ENCODE results near the gene HPD.
A peak's percentile ranks its signal among the peaks of the same experiment; 100 is the strongest.
"Not testable (repeated sequence)": the region's sequence is repeated elsewhere in the genome, so short reads cannot be mapped to it uniquely, and the experiment has no call there.

HPD gene

DNA sequence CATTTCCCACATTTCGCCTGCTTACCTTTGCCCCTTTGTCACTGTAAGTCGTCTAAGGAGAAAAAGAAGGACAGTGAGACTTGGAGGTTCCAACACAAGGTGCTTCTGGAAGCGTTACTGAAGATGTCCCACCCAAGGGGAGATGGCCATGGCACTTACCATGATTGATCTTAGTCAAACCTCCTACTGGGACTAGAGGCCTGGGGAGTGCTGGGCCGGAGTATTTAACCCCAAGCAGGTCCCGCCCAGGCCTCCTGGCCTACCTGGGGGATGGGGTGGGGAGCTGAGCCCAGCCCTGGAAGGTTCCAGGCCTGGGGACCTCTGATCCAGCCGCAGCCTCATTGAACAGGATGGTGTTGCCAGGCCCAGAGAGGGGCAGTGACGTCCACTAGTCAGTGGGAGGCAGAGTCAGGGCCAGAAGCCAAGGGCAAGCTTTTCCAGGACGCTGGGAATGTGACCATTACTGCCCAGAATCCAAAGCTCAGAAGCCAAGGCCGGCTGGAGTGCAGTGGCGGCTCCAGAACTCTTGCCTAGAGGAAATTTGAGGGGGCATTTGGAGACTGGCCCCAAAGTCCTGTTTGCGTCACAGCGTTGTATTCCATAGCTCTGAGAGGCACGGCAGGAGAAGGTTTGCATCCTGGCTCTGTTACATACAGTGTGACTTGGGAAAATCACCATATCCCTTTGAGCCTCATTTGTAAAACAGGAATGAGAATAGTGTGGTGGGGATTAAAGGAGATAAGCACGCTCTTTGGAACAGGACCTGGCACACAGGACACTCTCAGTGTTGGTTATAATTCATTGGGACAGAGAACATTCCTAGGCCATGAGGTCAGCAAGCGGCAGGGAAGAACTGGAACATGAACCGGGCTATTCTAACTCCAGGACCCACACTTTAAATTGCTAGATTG is at the start of gene HPD:
HPD (minus strand) TSS at position 198 of the 911 bp plus-strand sequence; CDS start at position 162, 36 bp downstream.
- DNase-seq (ENCODE audit: low read depth): no peak

DNA sequence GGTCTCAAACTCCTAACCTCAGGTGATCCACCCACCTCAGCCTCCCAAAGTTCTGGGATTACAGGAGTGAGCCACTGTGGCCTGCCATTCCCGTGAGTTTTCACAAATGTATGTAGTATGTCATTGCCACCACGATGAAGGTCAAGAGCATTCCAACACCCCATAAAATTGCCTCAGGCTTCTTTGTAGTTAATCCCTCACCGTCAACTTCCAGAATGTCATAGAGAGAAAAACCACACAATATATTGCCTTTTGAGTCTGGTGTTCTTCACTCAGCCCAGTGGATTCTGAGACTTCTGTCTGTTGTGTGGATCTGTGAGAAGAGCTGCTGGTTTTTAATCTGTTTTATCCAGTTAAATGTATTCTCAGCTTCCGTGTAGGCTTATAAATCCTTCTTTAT is 47.1 kb upstream of the HPD start:
- no peak for DNase-seq (ENCODE audit: low read depth)

DNA sequence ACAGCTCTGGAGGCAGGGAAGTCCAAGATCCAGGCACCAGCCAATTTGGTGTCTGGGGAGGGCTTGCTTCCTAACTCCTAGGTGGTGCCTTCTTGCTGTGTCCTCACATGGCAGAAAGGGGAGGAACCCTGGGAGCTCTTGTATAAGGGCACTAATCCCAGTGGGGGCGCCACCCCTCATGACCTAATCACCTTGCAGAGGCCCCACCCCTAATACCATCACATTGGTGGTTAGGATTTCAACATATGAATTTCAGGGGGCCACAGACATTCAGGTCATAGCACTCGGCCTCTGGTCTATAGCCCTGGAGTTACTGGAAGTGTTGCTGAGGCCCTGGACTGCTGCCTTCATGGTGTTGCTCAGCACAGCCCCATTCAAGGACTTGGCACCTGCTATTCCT is 44.5 kb upstream of the HPD start:
- DNase-seq (ENCODE audit: low read depth): no peak

- no peak for DNase-seq (ENCODE audit: low read depth)
These were observed 40.9 kb upstream of the HPD start for GRCh38 chr12:121899590-121899989.

GRCh38 chr12:121898287-121898686 is 39.6 kb upstream of the HPD start:
- no peak for DNase-seq (ENCODE audit: low read depth)

GRCh38 chr12:121894633-121895032 is 36.0 kb upstream of the HPD start:
- DNase-seq (ENCODE audit: low read depth): no peak

DNA sequence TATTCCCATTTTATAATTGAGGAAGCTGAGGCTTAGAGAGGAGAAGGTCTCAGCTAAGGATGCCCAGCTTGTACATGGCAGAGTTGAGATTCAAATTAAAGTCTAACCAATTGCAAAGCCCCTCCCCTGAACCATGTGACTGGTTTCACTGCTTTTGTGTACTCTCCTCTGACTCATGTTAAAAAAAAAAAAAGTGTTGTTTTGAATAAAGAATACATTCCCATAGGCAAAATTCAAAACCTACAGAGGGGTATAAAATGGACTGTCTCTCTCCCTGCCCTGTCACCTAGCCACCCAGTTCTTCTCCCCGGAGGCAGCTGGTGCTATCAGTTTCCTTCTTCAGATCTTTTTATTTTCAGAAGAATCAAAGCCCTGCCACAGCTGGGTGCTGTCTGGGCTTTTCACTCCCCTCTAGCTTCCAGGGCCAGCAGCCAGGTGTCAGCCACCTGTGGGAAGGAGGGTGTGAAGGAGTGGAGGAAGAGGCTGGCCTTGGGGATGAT is 35.4 kb upstream of the HPD start:
- DNase-seq (ENCODE audit: low read depth): no peak

DNA sequence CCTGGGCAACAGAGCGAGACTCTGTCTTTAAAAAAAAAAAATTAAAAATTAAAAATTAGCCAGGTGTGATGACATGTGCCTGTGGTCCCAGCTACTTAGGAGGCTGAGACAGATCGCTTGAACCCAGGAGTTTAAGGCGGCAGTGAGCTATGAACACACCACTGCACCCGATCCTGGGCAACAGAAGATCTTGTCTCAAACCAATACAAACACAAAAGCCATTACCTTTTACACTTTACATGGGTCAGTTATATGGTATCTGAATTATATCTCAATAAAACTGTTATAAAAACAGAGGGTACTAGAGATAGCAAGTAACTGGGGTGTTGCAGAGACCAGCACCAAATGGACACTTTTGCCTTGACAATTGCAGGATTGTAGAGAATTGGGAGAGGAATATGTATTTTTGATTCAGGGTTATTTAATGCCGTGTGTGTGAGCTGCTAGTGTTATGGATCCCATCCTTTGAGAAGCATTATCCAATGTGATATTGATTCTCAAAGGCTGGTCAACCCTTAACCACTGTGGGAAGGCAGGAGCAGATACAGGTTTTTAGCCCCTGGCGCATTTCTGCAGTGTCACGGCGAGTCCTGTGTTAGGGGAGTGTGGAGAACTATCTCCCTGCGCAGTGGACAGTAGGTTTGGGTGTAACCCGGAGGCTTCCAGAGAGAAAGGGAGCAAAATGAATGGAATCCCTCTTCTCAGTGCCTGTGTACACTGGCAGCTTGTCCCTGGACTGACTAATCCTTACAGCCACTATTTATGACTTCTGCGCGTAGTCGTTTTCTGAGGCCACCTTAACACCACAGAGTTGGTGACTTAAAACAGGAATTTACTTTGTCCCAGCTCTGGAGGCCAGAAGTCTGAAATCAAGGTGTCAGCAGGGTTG is 34.3 kb upstream of the HPD start:
- DNase-seq (ENCODE audit: low read depth): no peak

DNA sequence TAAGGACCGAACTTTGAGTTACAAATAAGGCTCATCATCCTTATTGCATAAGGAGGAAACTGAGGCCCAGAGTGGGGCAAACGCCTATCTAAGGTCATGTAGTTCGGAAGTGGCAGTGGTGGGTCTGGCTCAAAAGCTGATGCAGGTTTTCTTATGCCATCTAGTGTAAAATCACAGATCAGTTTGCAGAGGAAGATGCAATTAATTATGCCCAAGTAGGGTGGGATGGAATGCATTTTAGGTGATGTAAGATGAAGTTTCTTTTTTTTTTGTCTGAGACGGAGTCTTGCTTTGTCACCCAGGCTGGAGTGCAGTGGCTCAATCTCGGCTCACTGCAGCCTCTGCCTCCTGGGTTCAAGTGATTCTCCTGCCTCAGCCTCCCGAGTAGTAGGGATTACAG is 31.0 kb upstream of the HPD start:
- DNase-seq (ENCODE audit: low read depth): not testable (repeated sequence)

DNA sequence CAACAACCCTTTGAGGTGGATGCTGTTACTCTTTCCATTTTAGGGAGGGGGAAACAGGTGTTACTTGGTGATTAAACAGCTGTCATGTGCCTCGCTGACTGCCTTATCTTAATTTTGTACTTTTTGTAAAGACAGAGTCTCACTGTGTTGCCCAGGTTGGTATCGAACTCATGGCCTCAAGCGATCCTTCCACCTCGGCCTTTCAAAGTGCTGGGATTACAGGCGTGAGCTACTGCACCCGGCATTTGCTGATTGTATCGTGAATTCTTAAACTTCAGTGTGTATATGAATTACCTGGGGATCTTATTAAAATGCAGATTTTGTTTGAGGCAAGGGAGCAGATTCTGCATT is 30.6 kb upstream of the HPD start:
- DNase-seq (ENCODE audit: low read depth): no peak

DNA sequence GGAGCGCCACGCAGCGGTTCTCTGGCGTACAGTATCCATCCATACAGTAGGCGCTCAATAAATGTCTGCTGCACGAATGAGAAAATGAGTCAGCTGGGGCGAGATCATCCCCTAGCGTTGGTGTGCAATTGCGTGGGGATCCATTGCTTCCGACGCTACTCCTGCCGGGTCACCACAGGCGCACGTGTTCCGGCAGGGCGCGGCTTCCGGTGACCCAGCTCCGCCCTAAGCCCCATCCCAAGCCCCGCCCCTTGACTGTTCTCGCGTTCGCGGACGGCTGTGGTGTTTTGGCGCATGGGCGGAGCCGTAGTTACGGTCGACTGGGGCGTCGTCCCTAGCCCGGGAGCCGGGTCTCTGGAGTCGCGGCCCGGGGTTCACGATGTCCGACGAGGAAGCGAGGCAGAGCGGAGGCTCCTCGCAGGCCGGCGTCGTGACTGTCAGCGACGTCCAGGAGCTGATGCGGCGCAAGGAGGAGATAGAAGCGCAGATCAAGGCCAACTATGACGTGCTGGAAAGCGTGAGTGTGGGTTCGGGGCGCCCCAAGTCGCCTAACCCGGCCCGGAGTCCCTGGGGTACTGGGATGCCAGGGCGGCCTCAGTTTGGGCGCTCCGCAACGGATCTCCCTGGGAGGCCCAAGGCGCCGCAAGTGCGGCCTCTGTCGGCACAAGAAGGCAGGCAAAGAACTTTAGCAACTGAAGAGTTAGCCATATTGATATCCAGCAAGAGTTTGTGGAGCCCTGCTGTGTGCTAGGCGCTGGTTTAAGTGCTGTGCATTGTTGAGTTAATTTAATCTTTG is 30.0 kb upstream of the HPD start, which contains the start of gene PSMD9:
PSMD9 (plus strand) TSS at position 313 of the 796 bp plus-strand sequence; CDS start at position 380, 67 bp downstream.
- peak; percentile 89 for DNase-seq (ENCODE audit: low read depth)

- DNase-seq (ENCODE audit: low read depth): no peak
These were observed 29.4 kb upstream of the HPD start for GRCh38 chr12:121888083-121888477.

- not testable (repeated sequence) for DNase-seq (ENCODE audit: low read depth)
These were observed 26.5 kb upstream of the HPD start for GRCh38 chr12:121885129-121885528.

- no peak for DNase-seq (ENCODE audit: low read depth)
These were observed 24.6 kb upstream of the HPD start for GRCh38 chr12:121883315-121883660.

DNA sequence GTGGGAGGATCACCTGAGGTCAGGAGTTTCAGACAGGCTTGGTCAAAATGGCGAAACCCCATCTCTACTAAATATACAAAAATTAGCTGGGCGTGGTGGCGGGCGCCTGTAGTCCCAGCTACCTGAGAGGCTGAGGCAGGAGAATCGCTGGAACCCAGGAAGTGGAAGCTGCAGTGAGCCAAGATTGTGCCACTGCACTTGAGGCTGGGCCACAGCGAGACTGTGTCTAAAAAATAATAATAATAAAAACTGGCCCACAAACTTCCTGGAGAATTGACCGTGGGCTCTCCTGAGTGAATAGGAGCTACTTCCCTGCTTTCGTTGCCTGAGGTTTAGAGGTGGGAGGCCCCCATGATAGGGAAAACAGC is 17.4 kb upstream of the HPD start:
- DNase-seq (ENCODE audit: low read depth): not testable (repeated sequence)

GRCh38 chr12:121875582-121875981 is 16.9 kb upstream of the HPD start:
- DNase-seq (ENCODE audit: low read depth): no peak

GRCh38 chr12:121874071-121874470 is 15.4 kb upstream of the HPD start:
- DNase-seq (ENCODE audit: low read depth): no peak

DNA sequence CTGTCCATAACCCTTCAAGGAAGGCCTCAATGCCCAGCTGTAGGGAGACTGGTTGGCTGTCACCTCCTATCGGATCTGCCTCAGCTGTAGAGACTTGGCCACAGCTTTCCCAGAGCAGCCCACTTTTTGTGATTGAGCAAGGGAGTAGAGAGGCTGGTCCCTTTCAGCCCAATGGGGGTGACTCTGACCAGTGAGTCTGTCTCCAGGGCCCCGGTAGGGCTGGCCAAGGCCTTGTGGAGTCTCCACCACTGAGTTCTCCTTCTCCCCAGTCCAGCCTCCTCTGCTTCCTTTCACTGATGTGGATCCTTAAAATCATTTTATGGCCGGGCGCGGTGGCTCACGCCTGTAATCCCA is 14.5 kb upstream of the HPD start:
- DNase-seq (ENCODE audit: low read depth): no peak

GRCh38 chr12:121872546-121873215 is 14.0 kb upstream of the HPD start:
- peak; percentile 87 for DNase-seq (ENCODE audit: low read depth)

- no peak for DNase-seq (ENCODE audit: low read depth)
These were observed 12.8 kb upstream of the HPD start for GRCh38 chr12:121871467-121871866.

GRCh38 chr12:121869229-121869628 is 10.6 kb upstream of the HPD start:
- not testable (repeated sequence) for DNase-seq (ENCODE audit: low read depth)

GRCh38 chr12:121866331-121866730 is 7.7 kb upstream of the HPD start:
- DNase-seq (ENCODE audit: low read depth): no peak
